GM18951 (cell line): ENCODE data around the gene NPFFR1.

Experiments
- POLR2A ChIP-seq: IDR thresholded peaks from 4 replicates; pipeline ENCODE4 v1.6.1; 2011; ENCODE audit warnings: mild to moderate bottlenecking; ENCODE audit not compliant: insufficient read length, insufficient read depth; ENCODE audit errors: extremely low read depth
- in situ Hi-C: fragments of 300-500 bp; cut with MboI; formaldehyde crosslinking; loops from one replicate; pipeline ENCODE4 v1.12.0; 2022; ENCODE audit warnings: low sequenced_read_pairs, mixed read lengths, inconsistent platforms; ENCODE audit not compliant: unreplicated experiment

NPFFR1 gene

GRCh38 chr10:70293169-70293843 is 9.5 kb upstream of the NPFFR1 start:
- no peak for TF ChIP-seq POLR2A
- in situ Hi-C loops: no loop called here

GRCh38 chr10:70292004-70292403 is 8.2 kb upstream of the NPFFR1 start:
- TF ChIP-seq POLR2A: no peak
- in situ Hi-C loops: no loop called here

GRCh38 chr10:70289739-70290138 is 5.9 kb upstream of the NPFFR1 start:
- TF ChIP-seq POLR2A: no peak
- in situ Hi-C loops: no loop called here

GRCh38 chr10:70286616-70287015 is 2.8 kb upstream of the NPFFR1 start:
- in situ Hi-C loops: no loop called here
- no peak for TF ChIP-seq POLR2A

GRCh38 chr10:70285476-70285831 is 1.6 kb upstream of the NPFFR1 start:
- in situ Hi-C loops: no loop called here
- no peak for TF ChIP-seq POLR2A

- in situ Hi-C loops: no loop called here
- no peak for TF ChIP-seq POLR2A
These were observed 1.0 kb upstream of the NPFFR1 start for GRCh38 chr10:70284542-70285475.

- in situ Hi-C loops: no loop called here
- no peak for TF ChIP-seq POLR2A
These were observed 746 bp downstream of the NPFFR1 start for GRCh38 chr10:70283071-70283444.

- TF ChIP-seq POLR2A: no peak
These were observed 2.2 kb downstream of the NPFFR1 start for GRCh38 chr10:70281609-70282008.

GRCh38 chr10:70280099-70280498 is 3.7 kb downstream of the NPFFR1 start:
- in situ Hi-C loops: no loop called here
- no peak for TF ChIP-seq POLR2A

More at GRCh38 chr10:70281609-70282008, 2.2 kb downstream of the NPFFR1 start:
- in situ Hi-C loops: no loop called here

- TF ChIP-seq POLR2A: no peak
- in situ Hi-C loops: no loop called here
These were observed 6.3 kb downstream of the NPFFR1 start for GRCh38 chr10:70277396-70278030.

GRCh38 chr10:70274643-70275042 is 9.2 kb downstream of the NPFFR1 start:
- in situ Hi-C loops: no loop called here
- no peak for TF ChIP-seq POLR2A

GRCh38 chr10:70272925-70273316 is 10.9 kb downstream of the NPFFR1 start:
- in situ Hi-C loops: no loop called here
- no peak for TF ChIP-seq POLR2A
